ENCODE measurements around the gene PPP1R1A.
A peak's percentile ranks its signal among the peaks of the same experiment; 100 is the strongest.

The PPP1R1A gene

GRCh38 chr12:54565310-54565985 is 23.0 kb downstream of the PPP1R1A start:
- no peak for DNase-seq
- Histone ChIP-seq H3K9me3 (ENCODE audit: control extremely low read depth in 1 of 5, control insufficient read depth in 4 of 5, insufficient read depth in 2 of 5, low read depth in 1 of 5, low read length in 4 of 5) (no peaks in the 10 kb centered on the region), H3K36me3 (ENCODE audit: control insufficient read depth in 4 of 4, insufficient read depth in 4 of 4, low read length in 3 of 4) (peaks cover 0 to 5% (median 1%) of the 10 kb centered on the region in 4 experiments), H3K27me3 (replicated peaks in 2 of 5; ENCODE audit: control insufficient read depth in 4 of 5, insufficient read depth in 5 of 5, low read length in 4 of 5) (no peaks in the 10 kb centered on the region), H3K27ac (ENCODE audit: insufficient read depth in 1 of 2, low read depth in 1 of 2, low read length in 2 of 2, poor library complexity in 1 of 2, severe bottlenecking in 2 of 2) (no peak overlapping the region), H3K4me3 (ENCODE audit: control insufficient read depth in 1 of 7, extremely low read depth in 1 of 7, insufficient read depth in 4 of 7, low read depth in 2 of 7, low read length in 6 of 7) (no peak overlapping the region), H3K4me1 (ENCODE audit: control extremely low read depth in 1 of 4, control insufficient read depth in 4 of 4, insufficient read depth in 4 of 4, low read length in 3 of 4) (peaks cover 11 to 13% (median 12%) of the 10 kb centered on the region in 4 experiments)
- CTCF ChIA-PET = interaction anchor here (1.9 to 2.4 kb wide), 2 partner anchors 14 to 34 kb away, joined by 4 to 12 read pairs; no protein-coding TSS in a partner anchor
- POLR2A ChIA-PET = no interaction called here
- WGBS (ENCODE audit: insufficient coverage) = 97% methylated on average over 8 of the region's 10 CpGs

GRCh38 chr12:54564768-54565167 is 23.7 kb downstream of the PPP1R1A start:
- no peaks in the 10 kb centered on the region for H3K36me3 ChIP-seq (ENCODE audit: control insufficient read depth in 4 of 4, insufficient read depth in 4 of 4, low read length in 3 of 4)
- no peaks in the 10 kb centered on the region for H3K27me3 ChIP-seq (replicated peaks in 2 of 5; ENCODE audit: control insufficient read depth in 4 of 5, insufficient read depth in 5 of 5, low read length in 4 of 5)
- no peak for DNase-seq
- no peak overlapping the region for H3K27ac ChIP-seq (ENCODE audit: insufficient read depth in 1 of 2, low read depth in 1 of 2, low read length in 2 of 2, poor library complexity in 1 of 2, severe bottlenecking in 2 of 2)
- H3K9me3 ChIP-seq (ENCODE audit: control extremely low read depth in 1 of 5, control insufficient read depth in 4 of 5, insufficient read depth in 2 of 5, low read depth in 1 of 5, low read length in 4 of 5) = no peaks in the 10 kb centered on the region
- H3K4me1 ChIP-seq (ENCODE audit: control extremely low read depth in 1 of 4, control insufficient read depth in 4 of 4, insufficient read depth in 4 of 4, low read length in 3 of 4) = peaks cover 15 to 18% (median 17%) of the 10 kb centered on the region in 4 experiments
- ChIA-PET POLR2A (no interaction called here), CTCF (interaction anchor here (1.7 to 1.9 kb wide), 2 partner anchors 35 to 38 kb away, joined by 4 read pairs; no protein-coding TSS in a partner anchor)
- no peak overlapping the region for H3K4me3 ChIP-seq (ENCODE audit: control insufficient read depth in 1 of 7, extremely low read depth in 1 of 7, insufficient read depth in 4 of 7, low read depth in 2 of 7, low read length in 6 of 7)
- 88% methylated on average over 4 of the region's 5 CpGs for WGBS (ENCODE audit: insufficient coverage)

GRCh38 chr12:54563787-54564186 is 24.7 kb downstream of the PPP1R1A start:
- CTCF ChIA-PET = interaction anchor here (1.4 to 1.8 kb wide), 3 partner anchors 16 to 37 kb away, joined by 4 to 5 read pairs (median 5); no protein-coding TSS in a partner anchor
- 100% methylated on average over 1 of the region's 1 CpG for WGBS (ENCODE audit: insufficient coverage)
- no peak overlapping the region for H3K27ac ChIP-seq (ENCODE audit: insufficient read depth in 1 of 2, low read depth in 1 of 2, low read length in 2 of 2, poor library complexity in 1 of 2, severe bottlenecking in 2 of 2)
- H3K4me3 ChIP-seq (ENCODE audit: control insufficient read depth in 1 of 7, extremely low read depth in 1 of 7, insufficient read depth in 4 of 7, low read depth in 2 of 7, low read length in 6 of 7) = no peak overlapping the region
- no peaks in the 10 kb centered on the region for H3K36me3 ChIP-seq (ENCODE audit: control insufficient read depth in 4 of 4, insufficient read depth in 4 of 4, low read length in 3 of 4)
- H3K4me1 ChIP-seq (ENCODE audit: control extremely low read depth in 1 of 4, control insufficient read depth in 4 of 4, insufficient read depth in 4 of 4, low read length in 3 of 4) = peaks cover 15 to 22% (median 19%) of the 10 kb centered on the region in 4 experiments
- H3K9me3 ChIP-seq (ENCODE audit: control extremely low read depth in 1 of 5, control insufficient read depth in 4 of 5, insufficient read depth in 2 of 5, low read depth in 1 of 5, low read length in 4 of 5) = no peaks in the 10 kb centered on the region
- POLR2A ChIA-PET = no interaction called here
- H3K27me3 ChIP-seq (replicated peaks in 2 of 5; ENCODE audit: control insufficient read depth in 4 of 5, insufficient read depth in 5 of 5, low read length in 4 of 5) = no peaks in the 10 kb centered on the region
- DNase-seq = no peak

GRCh38 chr12:54562750-54563356 is 25.6 kb downstream of the PPP1R1A start:
- Histone ChIP-seq H3K27me3 (replicated peaks in 2 of 5; ENCODE audit: control insufficient read depth in 4 of 5, insufficient read depth in 5 of 5, low read length in 4 of 5) (no peaks in the 10 kb centered on the region), H3K4me1 (ENCODE audit: control extremely low read depth in 1 of 4, control insufficient read depth in 4 of 4, insufficient read depth in 4 of 4, low read length in 3 of 4) (peaks cover 15 to 22% (median 19%) of the 10 kb centered on the region in 4 experiments), H3K9me3 (ENCODE audit: control extremely low read depth in 1 of 5, control insufficient read depth in 4 of 5, insufficient read depth in 2 of 5, low read depth in 1 of 5, low read length in 4 of 5) (no peaks in the 10 kb centered on the region), H3K36me3 (ENCODE audit: control insufficient read depth in 4 of 4, insufficient read depth in 4 of 4, low read length in 3 of 4) (no peaks in the 10 kb centered on the region), H3K27ac (ENCODE audit: insufficient read depth in 1 of 2, low read depth in 1 of 2, low read length in 2 of 2, poor library complexity in 1 of 2, severe bottlenecking in 2 of 2) (no peak overlapping the region), H3K4me3 (ENCODE audit: control insufficient read depth in 1 of 7, extremely low read depth in 1 of 7, insufficient read depth in 4 of 7, low read depth in 2 of 7, low read length in 6 of 7) (no peak overlapping the region)
- whole genome bisulfite sequencing (ENCODE audit: insufficient coverage) = 97% methylated on average over 4 of the region's 6 CpGs
- ChIA-PET CTCF (interaction anchor here (0.9 to 1.8 kb wide), 8 partner anchors 11 to 115 kb away, joined by 3 to 5 read pairs (median 4); no protein-coding TSS in a partner anchor), POLR2A (no interaction called here)
- no peak for DNase-seq

- no peaks in the 10 kb centered on the region for H3K27me3 ChIP-seq (replicated peaks in 2 of 5; ENCODE audit: control insufficient read depth in 4 of 5, insufficient read depth in 5 of 5, low read length in 4 of 5)
- no peak overlapping the region for H3K27ac ChIP-seq (ENCODE audit: insufficient read depth in 1 of 2, low read depth in 1 of 2, low read length in 2 of 2, poor library complexity in 1 of 2, severe bottlenecking in 2 of 2)
- no peaks in the 10 kb centered on the region for H3K36me3 ChIP-seq (ENCODE audit: control insufficient read depth in 4 of 4, insufficient read depth in 4 of 4, low read length in 3 of 4)
- POLR2A ChIA-PET = no interaction called here
- H3K9me3 ChIP-seq (ENCODE audit: control extremely low read depth in 1 of 5, control insufficient read depth in 4 of 5, insufficient read depth in 2 of 5, low read depth in 1 of 5, low read length in 4 of 5) = no peaks in the 10 kb centered on the region
- H3K4me3 ChIP-seq (ENCODE audit: control insufficient read depth in 1 of 7, extremely low read depth in 1 of 7, insufficient read depth in 4 of 7, low read depth in 2 of 7, low read length in 6 of 7) = peak overlapping the region in 6 of 7 experiments; percentile 20 to 85 (median 70)
- peaks cover 15 to 22% (median 19%) of the 10 kb centered on the region in 4 experiments for H3K4me1 ChIP-seq (ENCODE audit: control extremely low read depth in 1 of 4, control insufficient read depth in 4 of 4, insufficient read depth in 4 of 4, low read length in 3 of 4)
- WGBS (ENCODE audit: insufficient coverage) = no CpG with 5 or more reads among the region's 3 CpGs
- CTCF ChIA-PET = interaction anchor here (0.6 to 1.5 kb wide), 2 partner anchors 13 to 15 kb away, joined by 3 to 4 read pairs; no protein-coding TSS in a partner anchor
- peak in 1 of 3 donors; percentile 17 for DNase-seq
These were observed 27.3 kb downstream of the PPP1R1A start for GRCh38 chr12:54561164-54561563.

GRCh38 chr12:54560374-54560858 is 28.0 kb downstream of the PPP1R1A start:
- H3K4me1 ChIP-seq (ENCODE audit: control extremely low read depth in 1 of 4, control insufficient read depth in 4 of 4, insufficient read depth in 4 of 4, low read length in 3 of 4) = peaks cover 15 to 22% (median 19%) of the 10 kb centered on the region in 4 experiments
- no peaks in the 10 kb centered on the region for H3K36me3 ChIP-seq (ENCODE audit: control insufficient read depth in 4 of 4, insufficient read depth in 4 of 4, low read length in 3 of 4)
- peak overlapping the region; percentile 21 to 85 (median 69) for H3K4me3 ChIP-seq (ENCODE audit: control insufficient read depth in 1 of 7, extremely low read depth in 1 of 7, insufficient read depth in 4 of 7, low read depth in 2 of 7, low read length in 6 of 7)
- no peaks in the 10 kb centered on the region for H3K9me3 ChIP-seq (ENCODE audit: control extremely low read depth in 1 of 5, control insufficient read depth in 4 of 5, insufficient read depth in 2 of 5, low read depth in 1 of 5, low read length in 4 of 5)
- no peaks in the 10 kb centered on the region for H3K27me3 ChIP-seq (replicated peaks in 2 of 5; ENCODE audit: control insufficient read depth in 4 of 5, insufficient read depth in 5 of 5, low read length in 4 of 5)
- peak overlapping the region in 1 of 2 experiments; percentile 53 for H3K27ac ChIP-seq (ENCODE audit: insufficient read depth in 1 of 2, low read depth in 1 of 2, low read length in 2 of 2, poor library complexity in 1 of 2, severe bottlenecking in 2 of 2)
- POLR2A ChIA-PET = interaction anchor here (1.2 kb wide), 1 partner anchor 11 kb away, joined by 7 read pairs; the partner anchor contains the start of gene PDE1B
- WGBS (ENCODE audit: insufficient coverage) = 0% methylated on average over 14 of the region's 14 CpGs
- CTCF ChIA-PET = interaction anchor here (0.9 to 1.5 kb wide), 4 partner anchors 11 to 18 kb away, joined by 4 to 5 read pairs (median 4); partner anchors contain the start of gene PDE1B
- peak; percentile 90 to 95 (median 94) for DNase-seq
